ENCODE results near the gene DDB1. TPM values are rescaled to one million over a fixed set of nuclear protein-coding genes. Genes with fewer than 3 reads are reported as not detected.

The DDB1 gene
- total and polyA plus RNA-seq, 10 of the 15 experiments (the other 5 are each of a cell fraction or from before 2014, with no cell fraction given), result 136 to 272 (median 216) TPM

GRCh38 chr11:61264371-61264770 is 68.5 kb downstream of the DDB1 start:
- FAIRE-seq (no peak), DNase-seq (ENCODE audit: low read depth, low spot score) (no peak), ATAC-seq (no peak)
- Histone ChIP-seq H3K27ac (ENCODE audit: control insufficient read depth, insufficient read depth) (no peak overlapping the region), H3K9ac (ENCODE audit: control insufficient read depth, insufficient read depth, low read length) (no peak overlapping the region), H2AFZ (ENCODE audit: control insufficient read depth, low read depth, low read length) (no peak overlapping the region), H3K4me2 (ENCODE audit: control insufficient read depth, insufficient read depth) (no peak overlapping the region), H4K20me1 (ENCODE audit: control insufficient read depth, insufficient read depth) (no peaks in the 10 kb centered on the region), H3K4me1 (ENCODE audit: control insufficient read depth, insufficient read depth, low read length) (no peaks in the 10 kb centered on the region), H3K79me2 (ENCODE audit: control insufficient read depth, insufficient read depth, low read length) (no peaks in the 10 kb centered on the region), H3K4me3 (no peak overlapping the region), H3K9me3 (replicated peaks; ENCODE audit: control insufficient read depth, insufficient read depth, low read length) (no peaks in the 10 kb centered on the region), H3K36me3 (ENCODE audit: control insufficient read depth in 2 of 2, insufficient read depth in 2 of 2, low read length in 1 of 2) (no peaks in the 10 kb centered on the region; a peak in 1 of 4 replicates), H3K27me3 (replicated peaks in 1 of 2; ENCODE audit: control insufficient read depth in 2 of 2, insufficient read depth in 2 of 2, low read length in 1 of 2) (no peaks in the 10 kb centered on the region)
- WGBS (ENCODE audit: insufficient coverage, insufficient replicate concordance, low lambda C conversion rate, missing lambda C conversion rate), result 37% methylated on average over 6 of the region's 6 CpGs
- RAD21 ChIA-PET (ENCODE audit: unreplicated experiment), result no interaction called here
- POLR2A ChIA-PET, result no interaction called here
- SMC1A ChIA-PET (ENCODE audit: uncharacterized antibody, unreplicated experiment), result interaction anchor here (2.3 kb wide), 1 partner anchor 121 kb away, joined by 5 read pairs; no protein-coding TSS in a partner anchor
- no TSS peak for BruUV-seq (replicated peaks)
- in situ Hi-C loops (cut with MboI), result no loop called here
- TF ChIP-seq TBL1XR1 (IDR thresholded peaks at IDR 0.05; ENCODE audit: low read depth, low read length) (no peak), REST (IDR thresholded peaks at IDR 0.05; ENCODE audit: low read depth, low read length) (no peak), RBBP5 (conservative IDR thresholded peaks at IDR 0.05) (no peak), MTA3 (IDR thresholded peaks at IDR 0.05; ENCODE audit: borderline replicate concordance, low read length) (no peak), PAX5 (IDR thresholded peaks at IDR 0.05; ENCODE audit: borderline replicate concordance, low read depth, low read length) (no peak)
- intact Hi-C loops (cut with micrococcal nuclease; ENCODE audit: unreplicated experiment), result no loop called here
- CTCF ChIA-PET, result interaction anchor here (1.0 to 1.1 kb wide), 2 partner anchors 11 to 72 kb away, joined by 3 read pairs; no protein-coding TSS in a partner anchor

Data from GM12878 (cell line).